ENCODE data around the gene FGF22.
A peak's percentile ranks its signal among the peaks of the same experiment; 100 is the strongest.

FGF22 gene

GRCh38 chr19:609004-609346 lies 30.7 kb upstream of the FGF22 start:
- no peaks in the 10 kb centered on the region for H3K9me3 ChIP-seq (ENCODE audit: control insufficient read depth, low read length)

GRCh38 chr19:610071-610800 lies 29.4 kb upstream of the FGF22 start:
- Histone ChIP-seq H3K4me3 (ENCODE audit: low read length) (no peak overlapping the region), H3K4me1 (ENCODE audit: control insufficient read depth, insufficient read depth, low read length) (peaks cover 15% of the 10 kb centered on the region), H3K27me3 (ENCODE audit: control insufficient read depth, insufficient read depth, low read length) (peaks cover 33% of the 10 kb centered on the region), H3K9ac (ENCODE audit: low read length) (peak overlapping the region; percentile 34), H3K36me3 (ENCODE audit: control insufficient read depth, insufficient read depth, low read length) (no peaks in the 10 kb centered on the region), H3K9me3 (ENCODE audit: control insufficient read depth, low read length) (no peaks in the 10 kb centered on the region)

More at GRCh38 chr19:609004-609346, 30.7 kb upstream of the FGF22 start:
- Histone ChIP-seq H3K36me3 (ENCODE audit: control insufficient read depth, insufficient read depth, low read length) (no peaks in the 10 kb centered on the region), H3K27me3 (ENCODE audit: control insufficient read depth, insufficient read depth, low read length) (peaks cover 24% of the 10 kb centered on the region), H3K4me3 (ENCODE audit: low read length) (no peak overlapping the region), H3K9ac (ENCODE audit: low read length) (no peak overlapping the region), H3K4me1 (ENCODE audit: control insufficient read depth, insufficient read depth, low read length) (peaks cover 15% of the 10 kb centered on the region)

GRCh38 chr19:610801-611480 lies 28.7 kb upstream of the FGF22 start:
- Histone ChIP-seq H3K9ac (ENCODE audit: low read length) (peak overlapping the region; percentile 34), H3K36me3 (ENCODE audit: control insufficient read depth, insufficient read depth, low read length) (no peaks in the 10 kb centered on the region), H3K9me3 (ENCODE audit: control insufficient read depth, low read length) (no peaks in the 10 kb centered on the region), H3K4me3 (ENCODE audit: low read length) (no peak overlapping the region), H3K4me1 (ENCODE audit: control insufficient read depth, insufficient read depth, low read length) (peaks cover 15% of the 10 kb centered on the region), H3K27me3 (ENCODE audit: control insufficient read depth, insufficient read depth, low read length) (peaks cover 36% of the 10 kb centered on the region)

GRCh38 chr19:611481-611868 lies 28.2 kb upstream of the FGF22 start:
- peaks cover 15% of the 10 kb centered on the region for H3K4me1 ChIP-seq (ENCODE audit: control insufficient read depth, insufficient read depth, low read length)
- H3K4me3 ChIP-seq (ENCODE audit: low read length) = no peak overlapping the region
- H3K9ac ChIP-seq (ENCODE audit: low read length) = no peak overlapping the region
- H3K27me3 ChIP-seq (ENCODE audit: control insufficient read depth, insufficient read depth, low read length) = peaks cover 36% of the 10 kb centered on the region
- no peaks in the 10 kb centered on the region for H3K36me3 ChIP-seq (ENCODE audit: control insufficient read depth, insufficient read depth, low read length)
- no peaks in the 10 kb centered on the region for H3K9me3 ChIP-seq (ENCODE audit: control insufficient read depth, low read length)

GRCh38 chr19:612941-613340 lies 26.7 kb upstream of the FGF22 start:
- Histone ChIP-seq H3K9me3 (ENCODE audit: control insufficient read depth, low read length) (no peaks in the 10 kb centered on the region), H3K36me3 (ENCODE audit: control insufficient read depth, insufficient read depth, low read length) (no peaks in the 10 kb centered on the region), H3K4me3 (ENCODE audit: low read length) (no peak overlapping the region), H3K9ac (ENCODE audit: low read length) (no peak overlapping the region), H3K27me3 (ENCODE audit: control insufficient read depth, insufficient read depth, low read length) (peaks cover 36% of the 10 kb centered on the region), H3K4me1 (ENCODE audit: control insufficient read depth, insufficient read depth, low read length) (peaks cover 15% of the 10 kb centered on the region)

GRCh38 chr19:613732-614567 lies 25.7 kb upstream of the FGF22 start:
- H3K36me3 ChIP-seq (ENCODE audit: control insufficient read depth, insufficient read depth, low read length) = no peaks in the 10 kb centered on the region
- H3K27me3 ChIP-seq (ENCODE audit: control insufficient read depth, insufficient read depth, low read length) = peaks cover 34% of the 10 kb centered on the region
- no peak overlapping the region for H3K9ac ChIP-seq (ENCODE audit: low read length)
- H3K9me3 ChIP-seq (ENCODE audit: control insufficient read depth, low read length) = no peaks in the 10 kb centered on the region
- H3K4me1 ChIP-seq (ENCODE audit: control insufficient read depth, insufficient read depth, low read length) = peaks cover 11% of the 10 kb centered on the region
- no peak overlapping the region for H3K4me3 ChIP-seq (ENCODE audit: low read length)

- H3K27me3 ChIP-seq (ENCODE audit: control insufficient read depth, insufficient read depth, low read length) = peaks cover 28% of the 10 kb centered on the region
- no peak overlapping the region for H3K9ac ChIP-seq (ENCODE audit: low read length)
- H3K4me1 ChIP-seq (ENCODE audit: control insufficient read depth, insufficient read depth, low read length) = peaks cover 8% of the 10 kb centered on the region
- no peaks in the 10 kb centered on the region for H3K36me3 ChIP-seq (ENCODE audit: control insufficient read depth, insufficient read depth, low read length)
- H3K9me3 ChIP-seq (ENCODE audit: control insufficient read depth, low read length) = no peaks in the 10 kb centered on the region
- H3K4me3 ChIP-seq (ENCODE audit: low read length) = no peak overlapping the region
Measured at GRCh38 chr19:615619-616018, 24.1 kb upstream of the FGF22 start.

- Histone ChIP-seq H3K27me3 (ENCODE audit: control insufficient read depth, insufficient read depth, low read length) (peaks cover 22% of the 10 kb centered on the region), H3K9ac (ENCODE audit: low read length) (no peak overlapping the region), H3K4me3 (ENCODE audit: low read length) (no peak overlapping the region), H3K36me3 (ENCODE audit: control insufficient read depth, insufficient read depth, low read length) (no peaks in the 10 kb centered on the region), H3K4me1 (ENCODE audit: control insufficient read depth, insufficient read depth, low read length) (peaks cover 3% of the 10 kb centered on the region), H3K9me3 (ENCODE audit: control insufficient read depth, low read length) (no peaks in the 10 kb centered on the region)
Measured at GRCh38 chr19:616062-616700, 23.5 kb upstream of the FGF22 start.

GRCh38 chr19:616747-617526 lies 22.7 kb upstream of the FGF22 start:
- H3K9me3 ChIP-seq (ENCODE audit: control insufficient read depth, low read length) = no peaks in the 10 kb centered on the region
- H3K4me3 ChIP-seq (ENCODE audit: low read length) = no peak overlapping the region
- H3K9ac ChIP-seq (ENCODE audit: low read length) = no peak overlapping the region
- H3K36me3 ChIP-seq (ENCODE audit: control insufficient read depth, insufficient read depth, low read length) = no peaks in the 10 kb centered on the region
- H3K4me1 ChIP-seq (ENCODE audit: control insufficient read depth, insufficient read depth, low read length) = no peaks in the 10 kb centered on the region
- H3K27me3 ChIP-seq (ENCODE audit: control insufficient read depth, insufficient read depth, low read length) = peaks cover 19% of the 10 kb centered on the region

GRCh38 chr19:617551-618246 lies 22.0 kb upstream of the FGF22 start:
- Histone ChIP-seq H3K4me3 (ENCODE audit: low read length) (no peak overlapping the region), H3K27me3 (ENCODE audit: control insufficient read depth, insufficient read depth, low read length) (peaks cover 18% of the 10 kb centered on the region), H3K4me1 (ENCODE audit: control insufficient read depth, insufficient read depth, low read length) (no peaks in the 10 kb centered on the region), H3K36me3 (ENCODE audit: control insufficient read depth, insufficient read depth, low read length) (no peaks in the 10 kb centered on the region), H3K9me3 (ENCODE audit: control insufficient read depth, low read length) (no peaks in the 10 kb centered on the region), H3K9ac (ENCODE audit: low read length) (no peak overlapping the region)

GRCh38 chr19:618247-618619 lies 21.4 kb upstream of the FGF22 start:
- peaks cover 13% of the 10 kb centered on the region for H3K27me3 ChIP-seq (ENCODE audit: control insufficient read depth, insufficient read depth, low read length)
- H3K4me1 ChIP-seq (ENCODE audit: control insufficient read depth, insufficient read depth, low read length) = no peaks in the 10 kb centered on the region
- H3K9me3 ChIP-seq (ENCODE audit: control insufficient read depth, low read length) = no peaks in the 10 kb centered on the region
- H3K36me3 ChIP-seq (ENCODE audit: control insufficient read depth, insufficient read depth, low read length) = no peaks in the 10 kb centered on the region
- no peak overlapping the region for H3K9ac ChIP-seq (ENCODE audit: low read length)
- H3K4me3 ChIP-seq (ENCODE audit: low read length) = no peak overlapping the region

Measured in mucosa of stomach (tissue), 1 donor.